ENCODE measurements around the gene TXNL4A. TPM values are rescaled to one million over a fixed set of nuclear protein-coding genes. Genes with fewer than 3 reads are reported as not detected.
"Not testable (repeated sequence)": the region's sequence is repeated elsewhere in the genome, so short reads cannot be mapped to it uniquely, and the experiment has no call there.

Gene TXNL4A
- total and polyA plus RNA-seq, 12 donors: 26.5 to 148 (median 91.5) TPM

DNA sequence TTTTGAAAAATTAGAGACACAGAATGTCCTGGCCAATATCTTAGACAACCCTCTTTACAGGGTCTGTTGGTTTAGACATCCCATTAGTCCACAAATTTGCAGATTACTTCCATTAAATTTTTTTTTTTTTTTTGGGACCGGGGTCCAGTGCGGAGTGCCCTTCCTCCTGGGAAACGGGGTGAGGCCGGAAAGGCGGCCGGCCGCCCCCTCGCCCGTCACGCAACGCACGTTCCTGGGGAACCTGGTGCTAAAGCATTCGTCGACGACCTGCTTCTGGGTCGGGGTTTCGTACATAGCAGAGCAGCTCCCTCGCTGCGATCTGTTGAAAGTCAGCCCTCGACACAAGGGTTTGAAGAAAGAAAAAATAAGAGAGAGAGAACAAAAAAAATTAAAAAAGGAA is 24.4 kb upstream of the TXNL4A start:
- no peak overlapping the region for H3K4me3 ChIP-seq
- H3K4me1 ChIP-seq (replicated peaks in 1 of 2): peaks cover 7 to 14% of the 10 kb centered on the region in 2 donors
- no peak overlapping the region for H3K27ac ChIP-seq
- H3K27me3 ChIP-seq: no peaks in the 10 kb centered on the region
- H3K36me3 ChIP-seq (replicated peaks in 1 of 2): no peaks in the 10 kb centered on the region
- no peaks in the 10 kb centered on the region for H3K9me3 ChIP-seq (replicated peaks in 1 of 3)
- no peak for DNase-seq
- intact Hi-C loops (cut with DNase I): no loop called here
- no peak for TF ChIP-seq POLR2A (IDR thresholded peaks at IDR 0.05)
- TF ChIP-seq, protein P1, sequence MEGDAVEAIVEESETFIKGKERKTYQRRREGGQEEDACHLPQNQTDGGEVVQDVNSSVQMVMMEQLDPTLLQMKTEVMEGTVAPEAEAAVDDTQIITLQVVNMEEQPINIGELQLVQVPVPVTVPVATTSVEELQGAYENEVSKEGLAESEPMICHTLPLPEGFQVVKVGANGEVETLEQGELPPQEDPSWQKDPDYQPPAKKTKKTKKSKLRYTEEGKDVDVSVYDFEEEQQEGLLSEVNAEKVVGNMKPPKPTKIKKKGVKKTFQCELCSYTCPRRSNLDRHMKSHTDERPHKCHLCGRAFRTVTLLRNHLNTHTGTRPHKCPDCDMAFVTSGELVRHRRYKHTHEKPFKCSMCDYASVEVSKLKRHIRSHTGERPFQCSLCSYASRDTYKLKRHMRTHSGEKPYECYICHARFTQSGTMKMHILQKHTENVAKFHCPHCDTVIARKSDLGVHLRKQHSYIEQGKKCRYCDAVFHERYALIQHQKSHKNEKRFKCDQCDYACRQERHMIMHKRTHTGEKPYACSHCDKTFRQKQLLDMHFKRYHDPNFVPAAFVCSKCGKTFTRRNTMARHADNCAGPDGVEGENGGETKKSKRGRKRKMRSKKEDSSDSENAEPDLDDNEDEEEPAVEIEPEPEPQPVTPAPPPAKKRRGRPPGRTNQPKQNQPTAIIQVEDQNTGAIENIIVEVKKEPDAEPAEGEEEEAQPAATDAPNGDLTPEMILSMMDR (IDR thresholded peaks at IDR 0.05): no peak
- 97 to 99% (median 98%) methylated on average over 20 of the region's 20 CpGs for WGBS, 4 donors

DNA sequence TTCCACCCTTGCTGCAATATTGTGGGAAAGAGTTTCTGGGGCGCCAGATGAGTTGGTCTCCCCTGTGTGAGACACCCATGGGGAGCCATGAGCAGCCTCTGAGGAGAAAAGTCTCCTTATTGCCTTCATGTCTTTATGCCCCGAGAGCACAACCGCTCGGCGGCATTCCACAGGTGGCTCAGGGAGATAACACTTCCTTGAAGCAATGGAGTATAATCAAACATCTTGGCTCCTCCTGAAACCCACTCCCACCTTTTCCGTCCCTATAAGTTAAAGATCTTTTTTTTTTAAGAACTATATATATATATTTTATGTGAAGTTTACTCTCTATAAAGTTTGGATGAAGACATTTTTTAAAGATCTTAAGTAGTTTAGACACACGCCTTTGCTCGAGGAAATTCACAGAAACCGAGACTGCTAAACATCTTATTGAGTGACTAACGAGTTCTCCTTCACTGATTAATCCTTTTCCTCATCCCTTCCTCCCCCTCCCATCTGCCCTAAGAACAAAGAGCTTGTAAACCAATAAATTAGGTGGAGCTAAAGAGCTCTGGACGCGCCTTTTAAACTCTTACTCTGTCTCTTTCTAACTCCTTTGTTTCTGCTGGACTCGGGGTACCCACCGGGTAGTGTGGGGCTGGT is 23.3 kb upstream of the TXNL4A start:
- DNase-seq; H3K36me3 ChIP-seq (replicated peaks in 1 of 2); H3K4me3 ChIP-seq; H3K9me3 ChIP-seq (replicated peaks in 1 of 3); intact Hi-C loops (cut with DNase I); H3K27me3 ChIP-seq: not testable (repeated sequence)
- Histone ChIP-seq H3K4me1 (replicated peaks in 1 of 2) (peaks cover 7 to 14% of the 10 kb centered on the region in 2 donors), H3K27ac (peak overlapping the region in 1 of 5 donors; percentile 88)
- 89 to 93% (median 92%) methylated on average over 14 of the region's 14 CpGs for WGBS, 4 donors

DNA sequence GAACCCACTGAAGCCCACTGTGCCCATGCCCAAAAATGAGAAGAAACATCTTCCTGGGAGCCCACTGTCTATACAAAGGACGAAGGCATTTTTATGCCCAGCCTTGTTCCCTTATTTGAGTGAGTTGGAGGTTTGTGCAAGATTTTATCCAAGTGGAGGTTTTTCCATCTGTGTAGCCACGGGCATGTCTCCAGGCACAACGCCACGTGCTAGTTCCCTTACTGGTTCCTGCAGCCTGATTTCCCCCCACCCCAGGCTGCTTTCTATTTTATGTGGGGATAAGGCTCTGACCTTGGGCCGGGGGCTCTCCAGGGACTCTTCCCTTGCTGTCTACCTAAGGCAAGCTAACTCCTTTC is 22.2 kb upstream of the TXNL4A start:
- H3K27ac ChIP-seq: peak overlapping the region; percentile 65 to 91 (median 88)
- peak in 5 of 7 donors; percentile 62 to 79 (median 77) for DNase-seq
- no peaks in the 10 kb centered on the region for H3K36me3 ChIP-seq (replicated peaks in 1 of 2)
- TF ChIP-seq POLR2A (IDR thresholded peaks at IDR 0.05): no peak
- TF ChIP-seq, protein P1 (IDR thresholded peaks at IDR 0.05): no peak
- H3K4me1 ChIP-seq (replicated peaks in 1 of 2): peaks cover 7 to 14% of the 10 kb centered on the region in 2 donors
- 39 to 50% (median 41%) methylated on average over 5 of the region's 5 CpGs for WGBS, 4 donors
- intact Hi-C loops (cut with DNase I): no loop called here
- H3K27me3 ChIP-seq: no peaks in the 10 kb centered on the region
- H3K4me3 ChIP-seq: peak overlapping the region in 1 of 4 donors; percentile 11
- H3K9me3 ChIP-seq (replicated peaks in 1 of 3): no peaks in the 10 kb centered on the region

- no peaks in the 10 kb centered on the region for H3K9me3 ChIP-seq (replicated peaks in 1 of 3)
- intact Hi-C loops (cut with DNase I): no loop called here
- peaks cover 7 to 14% of the 10 kb centered on the region in 2 donors for H3K4me1 ChIP-seq (replicated peaks in 1 of 2)
- no peaks in the 10 kb centered on the region for H3K36me3 ChIP-seq (replicated peaks in 1 of 2)
- peak overlapping the region in 1 of 4 donors; percentile 11 for H3K4me3 ChIP-seq
- 42 to 55% (median 49%) methylated on average over 14 to 16 of the region's 16 CpGs for WGBS, 4 donors
- peak; percentile 92 to 99 (median 98) for DNase-seq
- H3K27ac ChIP-seq: peak overlapping the region; percentile 76 to 91 (median 88)
- no peaks in the 10 kb centered on the region for H3K27me3 ChIP-seq
- TF ChIP-seq, protein P1 (IDR thresholded peaks at IDR 0.05): no peak
- peak in 1 of 2 donors; percentile 65 for TF ChIP-seq POLR2A (IDR thresholded peaks at IDR 0.05)
These were observed 21.5 kb upstream of the TXNL4A start for GRCh38 chr18:80009661-80010550.
